ENCODE measurements around the gene INTS6.

Gene INTS6

GRCh38 chr13:51364404-51365008, 88.3 kb downstream of the INTS6 start:
- TF ChIP-seq, protein P1, sequence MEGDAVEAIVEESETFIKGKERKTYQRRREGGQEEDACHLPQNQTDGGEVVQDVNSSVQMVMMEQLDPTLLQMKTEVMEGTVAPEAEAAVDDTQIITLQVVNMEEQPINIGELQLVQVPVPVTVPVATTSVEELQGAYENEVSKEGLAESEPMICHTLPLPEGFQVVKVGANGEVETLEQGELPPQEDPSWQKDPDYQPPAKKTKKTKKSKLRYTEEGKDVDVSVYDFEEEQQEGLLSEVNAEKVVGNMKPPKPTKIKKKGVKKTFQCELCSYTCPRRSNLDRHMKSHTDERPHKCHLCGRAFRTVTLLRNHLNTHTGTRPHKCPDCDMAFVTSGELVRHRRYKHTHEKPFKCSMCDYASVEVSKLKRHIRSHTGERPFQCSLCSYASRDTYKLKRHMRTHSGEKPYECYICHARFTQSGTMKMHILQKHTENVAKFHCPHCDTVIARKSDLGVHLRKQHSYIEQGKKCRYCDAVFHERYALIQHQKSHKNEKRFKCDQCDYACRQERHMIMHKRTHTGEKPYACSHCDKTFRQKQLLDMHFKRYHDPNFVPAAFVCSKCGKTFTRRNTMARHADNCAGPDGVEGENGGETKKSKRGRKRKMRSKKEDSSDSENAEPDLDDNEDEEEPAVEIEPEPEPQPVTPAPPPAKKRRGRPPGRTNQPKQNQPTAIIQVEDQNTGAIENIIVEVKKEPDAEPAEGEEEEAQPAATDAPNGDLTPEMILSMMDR (IDR thresholded peaks at IDR 0.05; ENCODE audit: insufficient read depth, low read depth, low read length, missing control alignments) = no peak
- H3K4me3 ChIP-seq (ENCODE audit: low read depth, low read length) = no peak overlapping the region
- no peak for DNase-seq (ENCODE audit: low read depth)

DNA sequence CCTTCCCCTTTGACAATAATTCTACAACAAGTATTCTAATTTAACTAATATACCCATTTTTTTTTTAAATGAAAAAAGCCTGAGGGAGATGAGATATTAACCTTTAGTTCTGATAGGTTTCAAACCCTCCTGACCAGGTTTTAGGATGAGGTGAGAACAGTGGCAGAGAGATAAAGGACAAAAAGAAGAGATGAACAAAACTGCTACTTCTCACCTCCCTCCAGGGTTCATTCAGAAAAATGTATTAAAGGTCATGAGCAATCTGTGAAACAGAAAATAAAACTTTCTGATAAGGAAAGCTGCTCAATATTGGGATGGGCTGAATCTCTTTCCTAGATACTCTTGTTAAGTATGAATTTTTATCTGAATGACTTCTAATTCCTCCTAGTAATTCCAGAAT, 89.2 kb downstream of the INTS6 start:
- no peak overlapping the region for H3K4me3 ChIP-seq (ENCODE audit: low read depth, low read length)
- DNase-seq (ENCODE audit: low read depth) = no peak
- TF ChIP-seq, protein P1 (IDR thresholded peaks at IDR 0.05; ENCODE audit: insufficient read depth, low read depth, low read length, missing control alignments) = no peak

DNA sequence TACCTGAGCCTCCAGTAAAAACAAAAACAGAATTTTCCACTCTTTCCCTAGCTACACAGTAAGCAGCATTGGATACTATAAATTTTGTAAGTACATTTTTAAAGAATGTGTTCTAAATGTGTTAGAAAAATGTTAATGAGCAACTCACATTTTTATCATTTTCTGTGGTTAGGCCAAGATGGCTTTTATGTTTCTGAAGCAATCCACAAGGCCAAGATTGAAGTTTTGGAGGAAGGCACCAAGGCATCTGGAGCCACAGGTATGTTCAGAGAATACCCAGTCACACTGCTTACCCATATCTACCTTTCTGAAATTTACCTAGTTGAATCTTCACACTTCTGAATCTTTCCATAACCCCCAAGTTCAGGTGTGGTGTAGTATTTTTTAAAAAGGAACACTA, 91.7 kb downstream of the INTS6 start:
- no peak overlapping the region for H3K4me3 ChIP-seq (ENCODE audit: low read depth, low read length)
- TF ChIP-seq, protein P1 (IDR thresholded peaks at IDR 0.05; ENCODE audit: insufficient read depth, low read depth, low read length, missing control alignments) = no peak
- no peak for DNase-seq (ENCODE audit: low read depth)

DNA sequence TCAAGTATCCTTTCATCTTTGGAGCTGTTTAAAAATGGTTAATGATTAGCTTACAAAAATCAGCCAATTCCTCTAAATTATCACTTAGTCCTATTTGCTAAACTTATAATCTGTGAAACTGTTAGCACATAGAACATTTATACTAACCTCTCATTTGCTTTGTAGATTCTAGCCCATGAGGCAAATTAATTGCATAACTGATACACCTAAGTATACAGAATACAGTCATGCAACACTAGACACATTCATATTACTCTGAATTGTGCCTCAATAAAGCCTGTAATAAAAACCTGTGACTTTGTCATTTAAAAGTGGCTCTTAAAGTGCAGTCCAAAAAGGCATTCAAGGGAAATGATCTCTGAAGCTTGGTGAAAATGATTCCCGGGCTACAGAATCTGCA, 92.3 kb downstream of the INTS6 start:
- H3K4me3 ChIP-seq (ENCODE audit: low read depth, low read length) = no peak overlapping the region
- DNase-seq (ENCODE audit: low read depth) = no peak
- TF ChIP-seq, protein P1 (IDR thresholded peaks at IDR 0.05; ENCODE audit: insufficient read depth, low read depth, low read length, missing control alignments) = no peak

- DNase-seq (ENCODE audit: low read depth) = no peak
- no peak overlapping the region for H3K4me3 ChIP-seq (ENCODE audit: low read depth, low read length)
- TF ChIP-seq, protein P1 (IDR thresholded peaks at IDR 0.05; ENCODE audit: insufficient read depth, low read depth, low read length, missing control alignments) = no peak
These were observed 93.5 kb downstream of the INTS6 start for GRCh38 chr13:51359352-51359751.

GRCh38 chr13:51357928-51358595, 94.8 kb downstream of the INTS6 start:
- no peak overlapping the region for H3K4me3 ChIP-seq (ENCODE audit: low read depth, low read length)
- TF ChIP-seq, protein P1 (IDR thresholded peaks at IDR 0.05; ENCODE audit: insufficient read depth, low read depth, low read length, missing control alignments) = no peak
- DNase-seq (ENCODE audit: low read depth) = no peak

DNA sequence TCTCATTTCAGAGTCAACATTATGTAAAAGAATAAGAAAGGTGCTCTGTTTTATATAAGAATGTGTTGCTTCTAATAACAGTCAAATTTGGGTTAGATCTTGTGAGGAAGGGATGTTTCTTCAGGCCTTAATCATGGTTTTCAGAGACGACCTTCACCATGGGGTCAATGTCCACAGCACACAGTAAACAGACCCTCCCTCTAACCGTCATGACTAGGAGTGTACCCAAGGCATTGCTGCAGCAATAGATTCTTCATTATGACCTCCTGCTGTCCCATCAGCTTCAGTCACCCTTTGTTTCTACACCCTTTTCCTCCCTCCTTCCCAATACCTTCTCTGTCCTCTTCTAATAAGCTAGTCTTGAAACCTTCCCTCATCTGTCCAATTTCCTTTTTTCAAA, 97.6 kb downstream of the INTS6 start:
- TF ChIP-seq, protein P1 (IDR thresholded peaks at IDR 0.05; ENCODE audit: insufficient read depth, low read depth, low read length, missing control alignments) = no peak
- DNase-seq (ENCODE audit: low read depth) = no peak
- no peak overlapping the region for H3K4me3 ChIP-seq (ENCODE audit: low read depth, low read length)

All from GM12865 (cell line).